ENCODE results near the gene BABAM2.

GRCh38 chr2:27869763-27870162 is 20.8 kb upstream of the BABAM2 start:
- TF ChIP-seq CTCF (IDR thresholded peaks at IDR 0.05; ENCODE audit: borderline replicate concordance, extremely low read depth, low read length, poor library complexity, severe bottlenecking): no peak
- TF ChIP-seq EZH2 (IDR thresholded peaks at IDR 0.05; ENCODE audit: borderline replicate concordance, low read depth, low read length, severe bottlenecking): no peak

Data from DND-41 (cell line).